WTC11 (cell line): ENCODE results near the gene DOK7. TPM values are rescaled to one million over a fixed set of nuclear protein-coding genes. Genes with fewer than 3 reads are reported as not detected.

Experiments used
- ATAC-seq: fragments of 200-7000 bp; cut with Tn5 transposase; 2 replicates; pipeline ENCODE4 v1.10.0; 2021; ENCODE audit warnings: mild to moderate bottlenecking, moderate library complexity
- CTCF ChIA-PET: fragments of 300-600 bp; sonication (Branson Sonifier 250); formaldehyde crosslinking; loops from one replicate; lab custom pipeline; 2021; ENCODE audit warnings: antibody characterized with exemption; lab: Charles Lee
- POLR2A ChIA-PET: fragments of 350-600 bp; sonication (Branson Sonifier 250); formaldehyde crosslinking; loops from one replicate; lab custom pipeline; 2021; ENCODE audit warnings: antibody characterized with exemption; lab: Charles Lee
- DNase-seq: peaks from one replicate; pipeline ENCODE4 v3.0.0; 2021; ENCODE audit warnings: low spot score
- H3K27ac Mint-ChIP-seq: 2 replicates; pipeline ENCODE4 v1.8.0; 2021; ENCODE audit warnings: mixed read lengths
- H3K27me3 Mint-ChIP-seq: 2 replicates; pipeline ENCODE4 v1.8.0; 2021; ENCODE audit warnings: low read depth, mild to moderate bottlenecking, moderate library complexity, mixed read lengths
- H3K36me3 Mint-ChIP-seq: 2 replicates; pipeline ENCODE4 v1.8.0; 2021; ENCODE audit warnings: mixed read lengths
- H3K4me1 Mint-ChIP-seq: 2 replicates; pipeline ENCODE4 v1.8.0; 2022; ENCODE audit warnings: mixed read lengths
- H3K4me3 Mint-ChIP-seq: 2 replicates; pipeline ENCODE4 v1.8.0; 2021; ENCODE audit warnings: mild to moderate bottlenecking, moderate library complexity, mixed read lengths
- H3K9me3 Mint-ChIP-seq: 2 replicates; pipeline ENCODE4 v1.8.0; 2021; ENCODE audit warnings: mixed read lengths
- CBFB ChIP-seq: sonication (generic); formaldehyde crosslinking; IDR thresholded peaks from 2 replicates; pipeline ENCODE4 v1.8.1; 2022; ENCODE audit warnings: mild to moderate bottlenecking, low read depth, missing genetic modification reagents
- ELF4 ChIP-seq: sonication (generic); formaldehyde crosslinking; IDR thresholded peaks from 2 replicates; pipeline ENCODE4 v1.8.1; 2022; ENCODE audit warnings: low read depth, mild to moderate bottlenecking, moderate library complexity, missing genetic modification reagents
- ESRRA ChIP-seq: sonication (generic); formaldehyde crosslinking; IDR thresholded peaks from 2 replicates; pipeline ENCODE4 v1.8.1; 2022; ENCODE audit warnings: mild to moderate bottlenecking, missing genetic modification reagents, borderline replicate concordance
- IRF2 ChIP-seq: sonication (generic); formaldehyde crosslinking; IDR thresholded peaks from 2 replicates; pipeline ENCODE4 v1.8.0; 2022; ENCODE audit warnings: low read depth, missing genetic modification reagents, borderline replicate concordance
- NR1H2 ChIP-seq: sonication (generic); formaldehyde crosslinking; IDR thresholded peaks from 2 replicates; pipeline ENCODE4 v1.9.0; 2021; ENCODE audit warnings: mild to moderate bottlenecking, moderate library complexity, missing genetic modification reagents
- OVOL2 ChIP-seq: fragments of 250-450 bp; sonication (Bioruptor Pico); IDR thresholded peaks from 2 replicates; pipeline ENCODE4 v1.9.0; 2021; ENCODE audit warnings: mild to moderate bottlenecking, borderline replicate concordance
- TEAD4 ChIP-seq: sonication (generic); formaldehyde crosslinking; IDR thresholded peaks from 2 replicates; pipeline ENCODE4 v1.8.0; 2022; ENCODE audit warnings: mild to moderate bottlenecking, missing genetic modification reagents
- ZNF416 ChIP-seq: fragments of 250-450 bp; sonication (Bioruptor Pico); IDR thresholded peaks from 2 replicates; pipeline ENCODE4 v1.9.0; 2021; ENCODE audit warnings: mild to moderate bottlenecking, inconsistent platforms
- total RNA-seq: library from RNA; stranded (reverse); gene quantifications from 3 replicates; pipeline ENCODE4 v1.2.3, GENCODE V29; 2021
- TF ChIP-seq, protein P1 (sequence below): fragments of 250-450 bp; sonication (Bioruptor Pico); IDR thresholded peaks from 2 replicates; pipeline ENCODE4 v1.9.0; 2021; ENCODE audit warnings: mild to moderate bottlenecking, borderline replicate concordance
- TF ChIP-seq, protein P2 (sequence below): sonication (generic); formaldehyde crosslinking; IDR thresholded peaks from 2 replicates; pipeline ENCODE4 v1.8.0; 2022; ENCODE audit warnings: mild to moderate bottlenecking, missing genetic modification reagents
- TF ChIP-seq, protein P3 (sequence below): sonication (generic); formaldehyde crosslinking; IDR thresholded peaks from 2 replicates; pipeline ENCODE4 v1.8.1; 2023; ENCODE audit warnings: mild to moderate bottlenecking, missing genetic modification reagents
- TF ChIP-seq, protein P4 (sequence below): sonication (generic); formaldehyde crosslinking; IDR thresholded peaks from 2 replicates; pipeline ENCODE4 v1.8.1; 2023; ENCODE audit warnings: mild to moderate bottlenecking, missing genetic modification reagents, moderate library complexity
- TF ChIP-seq, protein P5 (sequence below): sonication (generic); formaldehyde crosslinking; IDR thresholded peaks from 2 replicates; pipeline ENCODE4 v1.8.1; 2022; ENCODE audit warnings: low read depth, missing genetic modification reagents, borderline replicate concordance

Gene DOK7
- total RNA-seq, 1 experiment from 2014 or later, result 0.22 TPM

DNA sequence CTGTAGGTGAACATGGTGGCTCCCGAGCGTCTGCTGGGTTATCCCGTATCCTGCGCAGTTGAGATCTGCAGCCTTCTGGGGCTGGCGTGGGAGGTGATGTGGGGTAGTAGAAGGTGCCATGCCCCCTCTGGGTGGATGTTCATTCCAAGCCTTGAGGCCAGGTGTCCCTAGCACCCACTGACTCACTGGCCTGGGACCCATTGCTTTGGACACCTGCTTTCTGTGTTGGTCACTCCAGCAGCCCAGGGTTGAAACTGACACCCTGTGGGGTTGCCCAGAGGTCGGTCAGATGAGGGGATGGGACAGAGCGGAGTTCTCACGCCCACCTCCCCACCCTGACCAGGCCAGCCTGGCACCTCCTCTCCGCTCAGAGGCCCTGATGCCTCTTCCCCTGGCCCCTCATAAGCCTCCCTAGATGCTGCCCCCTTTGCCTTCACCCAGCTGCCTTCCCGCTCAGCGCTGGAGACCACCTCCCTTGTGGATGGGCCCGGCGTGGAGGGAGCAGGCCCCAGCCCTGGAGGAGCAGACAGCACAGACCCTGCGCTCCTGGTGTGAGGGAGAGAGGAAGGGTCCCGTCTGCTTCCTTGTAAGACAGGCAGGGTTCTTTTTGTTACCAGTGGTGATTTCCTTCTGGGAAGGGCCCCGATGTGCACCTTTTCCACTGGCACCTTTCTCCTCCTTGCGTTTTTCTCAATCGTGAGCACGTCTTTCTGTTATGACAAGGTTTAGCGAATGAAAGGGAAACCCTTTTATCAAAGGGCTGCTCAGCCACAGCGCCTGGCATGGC, 2.0 kb downstream of the DOK7 start (continued):
- TF ChIP-seq, protein P1, sequence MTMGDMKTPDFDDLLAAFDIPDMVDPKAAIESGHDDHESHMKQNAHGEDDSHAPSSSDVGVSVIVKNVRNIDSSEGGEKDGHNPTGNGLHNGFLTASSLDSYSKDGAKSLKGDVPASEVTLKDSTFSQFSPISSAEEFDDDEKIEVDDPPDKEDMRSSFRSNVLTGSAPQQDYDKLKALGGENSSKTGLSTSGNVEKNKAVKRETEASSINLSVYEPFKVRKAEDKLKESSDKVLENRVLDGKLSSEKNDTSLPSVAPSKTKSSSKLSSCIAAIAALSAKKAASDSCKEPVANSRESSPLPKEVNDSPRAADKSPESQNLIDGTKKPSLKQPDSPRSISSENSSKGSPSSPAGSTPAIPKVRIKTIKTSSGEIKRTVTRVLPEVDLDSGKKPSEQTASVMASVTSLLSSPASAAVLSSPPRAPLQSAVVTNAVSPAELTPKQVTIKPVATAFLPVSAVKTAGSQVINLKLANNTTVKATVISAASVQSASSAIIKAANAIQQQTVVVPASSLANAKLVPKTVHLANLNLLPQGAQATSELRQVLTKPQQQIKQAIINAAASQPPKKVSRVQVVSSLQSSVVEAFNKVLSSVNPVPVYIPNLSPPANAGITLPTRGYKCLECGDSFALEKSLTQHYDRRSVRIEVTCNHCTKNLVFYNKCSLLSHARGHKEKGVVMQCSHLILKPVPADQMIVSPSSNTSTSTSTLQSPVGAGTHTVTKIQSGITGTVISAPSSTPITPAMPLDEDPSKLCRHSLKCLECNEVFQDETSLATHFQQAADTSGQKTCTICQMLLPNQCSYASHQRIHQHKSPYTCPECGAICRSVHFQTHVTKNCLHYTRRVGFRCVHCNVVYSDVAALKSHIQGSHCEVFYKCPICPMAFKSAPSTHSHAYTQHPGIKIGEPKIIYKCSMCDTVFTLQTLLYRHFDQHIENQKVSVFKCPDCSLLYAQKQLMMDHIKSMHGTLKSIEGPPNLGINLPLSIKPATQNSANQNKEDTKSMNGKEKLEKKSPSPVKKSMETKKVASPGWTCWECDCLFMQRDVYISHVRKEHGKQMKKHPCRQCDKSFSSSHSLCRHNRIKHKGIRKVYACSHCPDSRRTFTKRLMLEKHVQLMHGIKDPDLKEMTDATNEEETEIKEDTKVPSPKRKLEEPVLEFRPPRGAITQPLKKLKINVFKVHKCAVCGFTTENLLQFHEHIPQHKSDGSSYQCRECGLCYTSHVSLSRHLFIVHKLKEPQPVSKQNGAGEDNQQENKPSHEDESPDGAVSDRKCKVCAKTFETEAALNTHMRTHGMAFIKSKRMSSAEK (CRISPR knock-in tag), result no peak
- TF ChIP-seq NR1H2 (CRISPR knock-in tag), result no peak
- no peak for TF ChIP-seq ZNF416 (CRISPR knock-in tag)
- TF ChIP-seq, protein P2, sequence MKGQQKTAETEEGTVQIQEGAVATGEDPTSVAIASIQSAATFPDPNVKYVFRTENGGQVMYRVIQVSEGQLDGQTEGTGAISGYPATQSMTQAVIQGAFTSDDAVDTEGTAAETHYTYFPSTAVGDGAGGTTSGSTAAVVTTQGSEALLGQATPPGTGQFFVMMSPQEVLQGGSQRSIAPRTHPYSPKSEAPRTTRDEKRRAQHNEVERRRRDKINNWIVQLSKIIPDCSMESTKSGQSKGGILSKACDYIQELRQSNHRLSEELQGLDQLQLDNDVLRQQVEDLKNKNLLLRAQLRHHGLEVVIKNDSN (CRISPR knock-in tag), result no peak
- TF ChIP-seq ELF4 (CRISPR knock-in tag), result no peak
- TF ChIP-seq, protein P3, sequence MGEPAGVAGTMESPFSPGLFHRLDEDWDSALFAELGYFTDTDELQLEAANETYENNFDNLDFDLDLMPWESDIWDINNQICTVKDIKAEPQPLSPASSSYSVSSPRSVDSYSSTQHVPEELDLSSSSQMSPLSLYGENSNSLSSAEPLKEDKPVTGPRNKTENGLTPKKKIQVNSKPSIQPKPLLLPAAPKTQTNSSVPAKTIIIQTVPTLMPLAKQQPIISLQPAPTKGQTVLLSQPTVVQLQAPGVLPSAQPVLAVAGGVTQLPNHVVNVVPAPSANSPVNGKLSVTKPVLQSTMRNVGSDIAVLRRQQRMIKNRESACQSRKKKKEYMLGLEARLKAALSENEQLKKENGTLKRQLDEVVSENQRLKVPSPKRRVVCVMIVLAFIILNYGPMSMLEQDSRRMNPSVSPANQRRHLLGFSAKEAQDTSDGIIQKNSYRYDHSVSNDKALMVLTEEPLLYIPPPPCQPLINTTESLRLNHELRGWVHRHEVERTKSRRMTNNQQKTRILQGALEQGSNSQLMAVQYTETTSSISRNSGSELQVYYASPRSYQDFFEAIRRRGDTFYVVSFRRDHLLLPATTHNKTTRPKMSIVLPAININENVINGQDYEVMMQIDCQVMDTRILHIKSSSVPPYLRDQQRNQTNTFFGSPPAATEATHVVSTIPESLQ (CRISPR knock-in tag), result no peak

DNA sequence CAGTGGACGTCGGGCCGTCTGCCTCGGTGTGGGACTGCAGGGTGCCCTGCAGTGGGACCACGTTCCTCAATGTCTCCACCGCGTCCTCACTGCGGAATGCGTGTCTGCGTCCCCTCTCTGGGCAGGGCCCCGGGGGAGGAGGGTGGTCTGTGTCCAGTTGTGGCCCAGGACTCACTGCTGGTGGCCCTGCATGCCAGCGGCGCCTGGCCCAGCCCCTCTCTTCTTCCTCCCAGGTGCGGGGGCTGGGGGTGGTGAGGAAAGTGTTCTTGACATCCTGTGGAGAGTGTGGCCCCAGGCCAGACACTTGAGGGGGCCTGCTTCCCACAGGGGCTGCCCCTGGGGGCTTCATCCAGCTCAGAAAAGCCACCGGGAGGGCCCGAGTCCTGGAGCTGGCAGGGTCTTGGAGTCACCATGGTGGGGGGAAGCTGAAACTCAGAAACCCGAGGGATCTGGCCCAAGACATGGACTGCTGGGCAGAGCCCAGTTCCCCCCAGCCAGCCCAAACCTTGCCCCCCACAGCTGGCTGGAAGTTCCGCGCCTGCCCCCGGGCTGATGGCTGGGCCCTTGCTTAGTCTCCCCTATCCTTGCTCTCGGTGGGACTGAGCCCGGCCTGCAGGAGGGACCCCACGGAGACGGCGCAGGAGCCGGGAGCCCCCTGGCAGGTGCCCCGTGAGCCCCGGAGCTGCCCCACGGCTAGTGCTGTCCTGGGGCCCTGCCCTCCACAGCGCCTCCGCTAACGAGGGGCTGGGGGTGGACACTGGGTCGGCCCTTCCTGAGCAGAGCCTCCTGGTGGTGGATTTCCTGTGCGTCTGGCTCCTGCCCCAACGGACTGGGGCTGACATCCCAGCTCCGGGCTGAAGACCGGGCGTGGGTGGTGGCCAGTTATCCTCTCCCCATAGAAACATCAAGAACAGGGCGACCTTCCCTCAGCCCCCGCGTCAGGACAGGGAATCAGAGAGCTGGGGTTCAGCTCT, 2.9 kb downstream of the DOK7 start:
- peaks cover 36% of the 10 kb centered on the region for H3K27me3 Mint-ChIP-seq
- ChIA-PET POLR2A (interaction anchor here (0.6 kb wide), 1 partner anchor 404 kb away, joined by 3 read pairs; no protein-coding TSS in a partner anchor), CTCF (interaction anchor here (0.6 to 1.9 kb wide), 18 partner anchors 14 to 273 kb away, joined by 3 to 42 read pairs (median 4); no protein-coding TSS in a partner anchor)
- H3K4me1 Mint-ChIP-seq, result no peaks in the 10 kb centered on the region
- peak; percentile 53 for ATAC-seq
- no peaks in the 10 kb centered on the region for H3K9me3 Mint-ChIP-seq
- H3K36me3 Mint-ChIP-seq, result no peaks in the 10 kb centered on the region
- no peak overlapping the region for H3K4me3 Mint-ChIP-seq
- TF ChIP-seq OVOL2 (CRISPR knock-in tag) (no peak), TEAD4 (CRISPR knock-in tag) (no peak), IRF2 (CRISPR knock-in tag) (no peak), CBFB (CRISPR knock-in tag) (no peak)
- no peak overlapping the region for H3K27ac Mint-ChIP-seq
- DNase-seq, result peak; percentile 58

DNA sequence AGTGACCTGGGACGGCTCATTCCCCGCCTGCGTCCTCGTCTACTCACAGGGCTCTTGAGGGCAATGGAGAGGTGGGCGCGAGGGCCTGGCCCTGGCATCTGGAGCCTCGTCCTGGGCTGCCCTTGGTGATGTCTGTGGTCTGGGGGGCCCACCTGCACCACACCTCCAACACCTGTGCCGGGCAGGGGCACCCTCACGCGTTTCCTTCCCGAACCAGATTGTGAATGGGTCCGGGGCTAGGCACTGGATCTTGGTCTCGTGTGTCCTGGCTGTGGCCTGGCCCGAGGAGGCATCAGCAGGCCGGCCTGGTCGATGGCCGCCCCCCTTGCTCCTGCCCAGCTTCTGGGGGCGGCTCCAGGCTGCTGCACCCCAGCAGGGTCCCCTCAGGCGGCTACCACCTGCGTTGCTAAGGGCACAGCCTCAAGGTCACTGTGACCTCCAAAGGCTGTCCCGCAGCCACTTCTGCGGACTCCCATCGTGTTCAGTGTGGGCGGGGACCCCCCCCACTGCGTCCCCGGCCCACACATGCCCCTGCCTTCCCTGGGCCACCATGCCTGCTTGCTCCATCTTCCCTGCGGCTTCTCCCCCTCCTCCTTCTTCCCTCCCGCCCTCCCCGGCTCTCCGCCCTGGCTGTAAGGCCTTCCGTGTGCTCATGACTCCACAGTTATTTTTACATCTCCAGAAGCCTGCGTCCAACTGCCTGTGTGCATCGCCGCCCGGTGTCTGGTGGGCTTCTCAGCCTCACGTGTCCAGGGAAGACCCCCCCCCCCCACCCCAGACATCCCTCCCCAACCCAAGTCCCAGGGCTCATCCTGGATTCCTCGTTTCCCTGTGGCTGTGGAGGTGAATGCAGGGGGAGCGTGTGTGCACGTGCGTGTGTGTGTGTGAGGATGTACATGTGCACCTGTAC, 3.8 kb downstream of the DOK7 start:
- TF ChIP-seq ESRRA (CRISPR knock-in tag) (peak; percentile 60; the same call in 1 of the 2 replicates), OVOL2 (CRISPR knock-in tag) (no peak)
- TF ChIP-seq, protein P4, sequence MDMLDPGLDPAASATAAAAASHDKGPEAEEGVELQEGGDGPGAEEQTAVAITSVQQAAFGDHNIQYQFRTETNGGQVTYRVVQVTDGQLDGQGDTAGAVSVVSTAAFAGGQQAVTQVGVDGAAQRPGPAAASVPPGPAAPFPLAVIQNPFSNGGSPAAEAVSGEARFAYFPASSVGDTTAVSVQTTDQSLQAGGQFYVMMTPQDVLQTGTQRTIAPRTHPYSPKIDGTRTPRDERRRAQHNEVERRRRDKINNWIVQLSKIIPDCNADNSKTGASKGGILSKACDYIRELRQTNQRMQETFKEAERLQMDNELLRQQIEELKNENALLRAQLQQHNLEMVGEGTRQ, result no peak
- TF ChIP-seq, protein P5, sequence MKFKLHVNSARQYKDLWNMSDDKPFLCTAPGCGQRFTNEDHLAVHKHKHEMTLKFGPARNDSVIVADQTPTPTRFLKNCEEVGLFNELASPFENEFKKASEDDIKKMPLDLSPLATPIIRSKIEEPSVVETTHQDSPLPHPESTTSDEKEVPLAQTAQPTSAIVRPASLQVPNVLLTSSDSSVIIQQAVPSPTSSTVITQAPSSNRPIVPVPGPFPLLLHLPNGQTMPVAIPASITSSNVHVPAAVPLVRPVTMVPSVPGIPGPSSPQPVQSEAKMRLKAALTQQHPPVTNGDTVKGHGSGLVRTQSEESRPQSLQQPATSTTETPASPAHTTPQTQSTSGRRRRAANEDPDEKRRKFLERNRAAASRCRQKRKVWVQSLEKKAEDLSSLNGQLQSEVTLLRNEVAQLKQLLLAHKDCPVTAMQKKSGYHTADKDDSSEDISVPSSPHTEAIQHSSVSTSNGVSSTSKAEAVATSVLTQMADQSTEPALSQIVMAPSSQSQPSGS (CRISPR knock-in tag), result no peak
- Mint-ChIP-seq H3K9me3 (no peaks in the 10 kb centered on the region), H3K36me3 (no peaks in the 10 kb centered on the region), H3K4me1 (no peaks in the 10 kb centered on the region), H3K27ac (no peak overlapping the region), H3K4me3 (no peak overlapping the region), H3K27me3 (peaks cover 42% of the 10 kb centered on the region)
- no peak for ATAC-seq
- CTCF ChIA-PET, result interaction anchor here (0.6 to 1.9 kb wide), 16 partner anchors 13 to 274 kb away, joined by 3 to 42 read pairs (median 4); no protein-coding TSS in a partner anchor
- DNase-seq, result no peak
- POLR2A ChIA-PET, result no interaction called here
